Measurements from ENCODE around the gene SETD3.

DNA sequence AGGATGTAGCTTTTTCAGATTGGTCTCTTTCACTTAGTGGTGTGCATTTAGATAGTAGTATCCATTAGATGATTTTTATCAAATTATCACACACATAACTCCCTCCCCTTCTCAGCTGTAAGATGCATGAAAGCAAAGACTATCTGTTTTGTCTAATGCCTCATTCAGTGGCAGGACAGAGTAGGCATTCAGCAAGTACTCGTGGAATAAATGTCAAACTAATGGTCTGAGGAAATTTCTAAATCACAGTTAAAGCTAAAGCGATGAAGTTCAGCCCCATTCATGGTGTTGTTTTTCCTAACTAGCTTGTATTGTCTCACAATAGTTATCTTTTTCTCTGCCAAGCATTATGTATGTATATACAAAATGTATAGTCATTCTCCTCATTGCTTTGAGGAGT lies 16.7 kb upstream of the SETD3 start:
- TF ChIP-seq, protein P1, sequence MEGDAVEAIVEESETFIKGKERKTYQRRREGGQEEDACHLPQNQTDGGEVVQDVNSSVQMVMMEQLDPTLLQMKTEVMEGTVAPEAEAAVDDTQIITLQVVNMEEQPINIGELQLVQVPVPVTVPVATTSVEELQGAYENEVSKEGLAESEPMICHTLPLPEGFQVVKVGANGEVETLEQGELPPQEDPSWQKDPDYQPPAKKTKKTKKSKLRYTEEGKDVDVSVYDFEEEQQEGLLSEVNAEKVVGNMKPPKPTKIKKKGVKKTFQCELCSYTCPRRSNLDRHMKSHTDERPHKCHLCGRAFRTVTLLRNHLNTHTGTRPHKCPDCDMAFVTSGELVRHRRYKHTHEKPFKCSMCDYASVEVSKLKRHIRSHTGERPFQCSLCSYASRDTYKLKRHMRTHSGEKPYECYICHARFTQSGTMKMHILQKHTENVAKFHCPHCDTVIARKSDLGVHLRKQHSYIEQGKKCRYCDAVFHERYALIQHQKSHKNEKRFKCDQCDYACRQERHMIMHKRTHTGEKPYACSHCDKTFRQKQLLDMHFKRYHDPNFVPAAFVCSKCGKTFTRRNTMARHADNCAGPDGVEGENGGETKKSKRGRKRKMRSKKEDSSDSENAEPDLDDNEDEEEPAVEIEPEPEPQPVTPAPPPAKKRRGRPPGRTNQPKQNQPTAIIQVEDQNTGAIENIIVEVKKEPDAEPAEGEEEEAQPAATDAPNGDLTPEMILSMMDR (IDR thresholded peaks at IDR 0.05): no peak
- no peak for TF ChIP-seq POLR2A (IDR thresholded peaks at IDR 0.05)
